Right cardiac atrium (tissue), 5 donors: ENCODE measurements around the gene RMI2. TPM values are rescaled to one million over a fixed set of nuclear protein-coding genes. Genes with fewer than 3 reads are reported as not detected.
"Not testable (repeated sequence)": the region's sequence is repeated elsewhere in the genome, so short reads cannot be mapped to it uniquely, and the experiment has no call there.

Experiments used
- ATAC-seq, 2 donors: fragments of 200-7000 bp; cut with Tn5 transposase; one replicate each; pipeline versions ENCODE4 v1.8.0 to v1.9.1; 2020; ENCODE audit warnings: moderate library complexity in 2 of 2, mild to moderate bottlenecking in 1 of 2
- DNase-seq, 3 donors: peaks; one replicate each; pipeline ENCODE4 v3.0.0-alpha.2; 2020
- H3K27ac ChIP-seq: one replicate; pipeline ENCODE4 v1.5.1; 2013; ENCODE audit warnings: mild to moderate bottlenecking, low read length, control low read depth, moderate library complexity
- H3K27me3 ChIP-seq: one replicate; pipeline ENCODE4 v1.6.1; 2013; ENCODE audit not compliant: control insufficient read depth, insufficient read depth
- H3K4me1 ChIP-seq: one replicate; pipeline ENCODE4 v1.6.1; 2013; ENCODE audit warnings: low read length; ENCODE audit not compliant: control insufficient read depth, insufficient read depth
- H3K4me3 ChIP-seq: one replicate; pipeline ENCODE4 v1.5.1; 2013; ENCODE audit warnings: low read length, control low read depth
- H3K9me3 ChIP-seq: one replicate; pipeline ENCODE4 v1.6.1; 2013; ENCODE audit warnings: low read length; ENCODE audit not compliant: control insufficient read depth
- WGBS: extraction: QIAGEN DNeasy Blood & Tissue Kit; methylation state at CpG from one replicate; pipeline ENCODE4 v1.1.7; 2013; 5-methylcytosine and 5-hydroxymethylcytosine counted together
- intact Hi-C, 4 donors: fragments of 100-400 bp; cut with DNase I; formaldehyde crosslinking; loops; one replicate each; pipeline versions ENCODE4 v1.11.0 to v1.14.0; 2022 to 2023
- polyA plus RNA-seq: library from polyadenylated mRNA; stranded (reverse); fragments of 200-250 nt; gene quantifications from one replicate; pipeline ENCODE4 v1.2.3, GENCODE V29; 2013
- total RNA-seq, 4 donors: library from RNA; stranded (reverse); fragmentation: NEBNext Ultra II Directional; extraction: Animal tissue kit (Norgen Biotek cat#: 25700); gene quantifications; one replicate each; pipeline ENCODE4 v1.2.1, GENCODE V29; 2021
- donor health status: healthy with polysubstance abuse.
- donor health status: DM: no; HTN: yes; CAD: no.
- donor health status: DM: no; HTN: no; CAD: no.
- donor health status: DM: no; HTN: yes; CAD: no; lungs with severe emphysema.
- donor health status: DM: yes; HTN: yes; CAD: no.

Gene RMI2
- total and polyA plus RNA-seq, 5 donors, result 0.20 to 0.97 (median 0.53) TPM; not detected in 1

- 85% methylated on average over 4 of the region's 4 CpGs for WGBS
- Histone ChIP-seq H3K4me1 (no peaks in the 10 kb centered on the region), H3K9me3 (no peaks in the 10 kb centered on the region), H3K27me3 (no peaks in the 10 kb centered on the region), H3K4me3 (no peak overlapping the region), H3K27ac (no peak overlapping the region)
- DNase-seq (no peak), ATAC-seq (no peak)
- intact Hi-C loops, result no loop called here
Measured at GRCh38 chr16:11374255-11374654, 29.0 kb downstream of the RMI2 start.

GRCh38 chr16:11377154-11377553, 31.9 kb downstream of the RMI2 start:
- 83% methylated on average over 3 of the region's 3 CpGs for WGBS
- Histone ChIP-seq H3K27ac (no peak overlapping the region), H3K9me3 (no peaks in the 10 kb centered on the region), H3K4me3 (no peak overlapping the region), H3K4me1 (no peaks in the 10 kb centered on the region), H3K27me3 (no peaks in the 10 kb centered on the region)
- no peak for DNase-seq
- ATAC-seq, result no peak
- intact Hi-C loops, result no loop called here

- H3K4me3 ChIP-seq, DNase-seq, intact Hi-C loops, H3K27me3 ChIP-seq, ATAC-seq, H3K4me1 ChIP-seq, H3K27ac ChIP-seq, H3K9me3 ChIP-seq: not testable (repeated sequence)
- 90% methylated on average over 5 of the region's 5 CpGs for WGBS
Measured at GRCh38 chr16:11378951-11379350, 33.7 kb downstream of the RMI2 start.

- Histone ChIP-seq H3K4me1 (no peaks in the 10 kb centered on the region), H3K27ac (no peak overlapping the region), H3K9me3 (no peaks in the 10 kb centered on the region), H3K4me3 (no peak overlapping the region), H3K27me3 (no peaks in the 10 kb centered on the region)
- intact Hi-C loops, result no loop called here
- ATAC-seq, result peak in 1 of 2 donors; percentile 42
- no peak for DNase-seq
- WGBS, result 50% methylated on average over 7 of the region's 7 CpGs
Measured at GRCh38 chr16:11379420-11379819, 34.2 kb downstream of the RMI2 start.

GRCh38 chr16:11380836-11381235, 35.6 kb downstream of the RMI2 start:
- DNase-seq, result no peak
- ATAC-seq, result no peak
- Histone ChIP-seq H3K4me3 (no peak overlapping the region), H3K9me3 (no peaks in the 10 kb centered on the region), H3K4me1 (no peaks in the 10 kb centered on the region), H3K27me3 (no peaks in the 10 kb centered on the region), H3K27ac (no peak overlapping the region)
- WGBS, result 86% methylated on average over 9 of the region's 9 CpGs
- intact Hi-C loops, result no loop called here

GRCh38 chr16:11383481-11384183, 38.4 kb downstream of the RMI2 start:
- Histone ChIP-seq H3K27me3 (no peaks in the 10 kb centered on the region), H3K27ac (no peak overlapping the region), H3K9me3 (no peaks in the 10 kb centered on the region), H3K4me3 (no peak overlapping the region), H3K4me1 (no peaks in the 10 kb centered on the region)
- no peak for DNase-seq
- intact Hi-C loops, result no loop called here
- WGBS, result 93% methylated on average over 15 of the region's 15 CpGs
- ATAC-seq, result no peak

- no peak for ATAC-seq
- Histone ChIP-seq H3K27ac (no peak overlapping the region), H3K4me1 (no peaks in the 10 kb centered on the region), H3K27me3 (no peaks in the 10 kb centered on the region), H3K9me3 (no peaks in the 10 kb centered on the region), H3K4me3 (no peak overlapping the region)
- intact Hi-C loops, result no loop called here
- DNase-seq, result no peak
- WGBS, result 85% methylated on average over 25 of the region's 25 CpGs
Measured at GRCh38 chr16:11384184-11384955, 39.1 kb downstream of the RMI2 start.

GRCh38 chr16:11384956-11385586, 39.8 kb downstream of the RMI2 start:
- H3K4me1 ChIP-seq, result no peaks in the 10 kb centered on the region
- 88% methylated on average over 20 of the region's 20 CpGs for WGBS
- no peak for ATAC-seq
- H3K27ac ChIP-seq, result no peak overlapping the region
- H3K27me3 ChIP-seq, result no peaks in the 10 kb centered on the region
- H3K4me3 ChIP-seq, result no peak overlapping the region
- no peak for DNase-seq
- intact Hi-C loops, result no loop called here
- no peaks in the 10 kb centered on the region for H3K9me3 ChIP-seq

- no peak overlapping the region for H3K27ac ChIP-seq
- H3K4me1 ChIP-seq, result no peaks in the 10 kb centered on the region
- no peaks in the 10 kb centered on the region for H3K9me3 ChIP-seq
- ATAC-seq, result no peak
- intact Hi-C loops, result no loop called here
- no peak for DNase-seq
- no peak overlapping the region for H3K4me3 ChIP-seq
- no peaks in the 10 kb centered on the region for H3K27me3 ChIP-seq
- WGBS, result 91% methylated on average over 12 of the region's 12 CpGs
Measured at GRCh38 chr16:11386054-11386680, 40.9 kb downstream of the RMI2 start.

- no peak overlapping the region for H3K27ac ChIP-seq
- no peaks in the 10 kb centered on the region for H3K27me3 ChIP-seq
- DNase-seq (peak; percentile 61 to 77 (median 76)), ATAC-seq (peak; percentile 36 to 56)
- intact Hi-C loops, result no loop called here
- no peaks in the 10 kb centered on the region for H3K9me3 ChIP-seq
- H3K4me3 ChIP-seq, result no peak overlapping the region
- 27% methylated on average over 22 of the region's 22 CpGs for WGBS
- H3K4me1 ChIP-seq, result no peaks in the 10 kb centered on the region
Measured at GRCh38 chr16:11386791-11387546, 41.7 kb downstream of the RMI2 start.
